VCaP (cell line): Measurements from ENCODE around the gene CNPPD1.

Source experiments
- H3K27ac ChIP-seq: fragments of 450-650 bp; 2 replicates; pipeline ENCODE4 v1.5.1; 2017
- CTCF ChIP-seq: fragments of 450-650 bp; conservative IDR thresholded peaks from 2 replicates; pipeline ENCODE4 v1.5.1; 2017; ENCODE audit warnings: mild to moderate bottlenecking, moderate library complexity

Gene CNPPD1

GRCh38 chr2:219213026-219213415, 36.3 kb upstream of the CNPPD1 start:
- no peak for TF ChIP-seq CTCF
- no peak overlapping the region for H3K27ac ChIP-seq

GRCh38 chr2:219210886-219211362, 34.2 kb upstream of the CNPPD1 start:
- TF ChIP-seq CTCF = no peak
- H3K27ac ChIP-seq = peak overlapping the region; percentile 9; the same call in 1 of the 2 replicates

- no peak for TF ChIP-seq CTCF
- peak overlapping the region; percentile 9; the same call in 1 of the 2 replicates for H3K27ac ChIP-seq
Observed at GRCh38 chr2:219210196-219210885, 33.6 kb upstream of the CNPPD1 start.

- peak overlapping the region; percentile 89 for H3K27ac ChIP-seq
- TF ChIP-seq CTCF = no peak
Observed at GRCh38 chr2:219209236-219210195, 32.8 kb upstream of the CNPPD1 start.

- TF ChIP-seq CTCF = no peak
- peak overlapping the region; percentile 89 for H3K27ac ChIP-seq
Observed at GRCh38 chr2:219207884-219208740, 31.4 kb upstream of the CNPPD1 start.

- no peak for TF ChIP-seq CTCF
- H3K27ac ChIP-seq = peak overlapping the region; percentile 89
Observed at GRCh38 chr2:219207134-219207883, 30.6 kb upstream of the CNPPD1 start.
